Chondrocyte (in vitro differentiated cells): ENCODE measurements around the gene JPT1. TPM values are rescaled to one million over a fixed set of nuclear protein-coding genes. Genes with fewer than 3 reads are reported as not detected.

Source experiments
- DNase-seq: peaks from one replicate; pipeline ENCODE4 v3.0.0; 2021; ENCODE audit warnings: mixed read lengths, low spot score
- H3K27ac Mint-ChIP-seq: one replicate; pipeline ENCODE4 v1.8.0; 2021; ENCODE audit warnings: mild to moderate bottlenecking, moderate library complexity, mixed read lengths; ENCODE audit not compliant: unreplicated experiment
- H3K27me3 Mint-ChIP-seq: 2 replicates; pipeline ENCODE4 v1.8.0; 2021; ENCODE audit warnings: low read depth, mixed read lengths
- H3K36me3 Mint-ChIP-seq: 2 replicates; pipeline ENCODE4 v1.8.0; 2021; ENCODE audit warnings: low read depth, mixed read lengths
- H3K4me1 Mint-ChIP-seq: 2 replicates; pipeline ENCODE4 v1.8.0; 2021; ENCODE audit warnings: low read depth, mild to moderate bottlenecking, mixed read lengths
- H3K4me3 Mint-ChIP-seq: one replicate; pipeline ENCODE4 v1.8.0; 2021; ENCODE audit warnings: mild to moderate bottlenecking, moderate library complexity, mixed read lengths; ENCODE audit not compliant: unreplicated experiment
- H3K9me3 Mint-ChIP-seq: 2 replicates; pipeline ENCODE4 v1.8.0; 2021; ENCODE audit warnings: low read depth, mixed read lengths
- total RNA-seq: library from RNA; stranded (reverse); gene quantifications from 3 replicates; pipeline ENCODE4 v1.2.1, GENCODE V29; 2021
- TF ChIP-seq, protein P1 (sequence below): fragments of 200-600 bp; sonication (generic); IDR thresholded peaks from 2 replicates; pipeline ENCODE4 v1.5.0; 2021; ENCODE audit warnings: antibody characterized with exemption, mild to moderate bottlenecking, moderate library complexity

Gene JPT1
- total RNA-seq, 1 donor from 2014 or later, result 90.4 TPM

DNA sequence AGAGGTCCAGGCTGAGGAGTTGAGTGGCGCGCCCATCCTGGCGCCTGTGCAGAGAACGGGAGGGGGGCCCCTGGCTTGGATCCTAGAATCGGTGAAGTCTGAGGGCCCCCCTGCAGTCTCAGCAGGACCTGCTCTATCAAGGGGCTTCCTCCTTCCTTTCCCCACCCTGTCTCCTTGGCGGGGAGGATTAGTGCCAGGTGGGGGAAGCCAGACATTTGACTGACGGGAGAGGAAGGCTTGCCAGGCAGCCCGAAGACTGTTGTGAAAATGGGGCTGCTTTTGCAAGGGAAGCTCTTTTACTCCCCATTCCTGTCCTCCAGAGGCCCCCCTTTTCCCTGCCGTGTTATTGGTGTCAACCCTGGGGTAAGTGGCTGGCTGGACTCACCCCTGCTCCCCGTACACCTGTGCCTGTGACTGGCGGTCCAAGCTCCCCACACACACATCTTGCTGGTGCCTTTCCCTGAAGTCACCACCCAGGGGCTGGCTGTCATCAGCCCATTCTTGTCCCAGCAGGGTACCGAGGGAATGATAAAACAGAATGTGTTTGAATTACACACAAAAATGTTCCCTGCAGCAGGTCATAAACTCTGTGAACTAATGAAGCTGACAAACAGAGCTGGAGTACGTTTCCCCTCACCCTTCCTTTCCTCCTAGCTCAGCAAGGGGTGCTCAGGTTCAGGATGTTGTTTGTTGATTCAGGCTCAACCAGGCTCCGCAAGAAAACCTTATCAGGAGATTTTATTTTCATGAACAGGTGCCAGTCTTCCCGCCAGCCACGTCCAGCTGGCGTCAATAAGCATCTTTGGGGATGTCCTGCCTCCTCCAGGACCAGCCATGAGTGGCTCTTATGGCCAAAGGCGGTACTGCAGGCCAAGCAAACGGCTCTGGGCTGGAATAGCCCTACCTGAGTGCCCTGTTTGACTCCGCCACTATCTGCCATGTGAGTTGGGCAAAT, 48.9 kb downstream of the JPT1 start:
- H3K36me3 Mint-ChIP-seq, result no peaks in the 10 kb centered on the region
- H3K27ac Mint-ChIP-seq, result no peak overlapping the region
- H3K9me3 Mint-ChIP-seq, result no peaks in the 10 kb centered on the region
- H3K4me1 Mint-ChIP-seq, result peaks cover 5% of the 10 kb centered on the region
- DNase-seq, result no peak
- H3K4me3 Mint-ChIP-seq, result no peak overlapping the region
- TF ChIP-seq, protein P1, sequence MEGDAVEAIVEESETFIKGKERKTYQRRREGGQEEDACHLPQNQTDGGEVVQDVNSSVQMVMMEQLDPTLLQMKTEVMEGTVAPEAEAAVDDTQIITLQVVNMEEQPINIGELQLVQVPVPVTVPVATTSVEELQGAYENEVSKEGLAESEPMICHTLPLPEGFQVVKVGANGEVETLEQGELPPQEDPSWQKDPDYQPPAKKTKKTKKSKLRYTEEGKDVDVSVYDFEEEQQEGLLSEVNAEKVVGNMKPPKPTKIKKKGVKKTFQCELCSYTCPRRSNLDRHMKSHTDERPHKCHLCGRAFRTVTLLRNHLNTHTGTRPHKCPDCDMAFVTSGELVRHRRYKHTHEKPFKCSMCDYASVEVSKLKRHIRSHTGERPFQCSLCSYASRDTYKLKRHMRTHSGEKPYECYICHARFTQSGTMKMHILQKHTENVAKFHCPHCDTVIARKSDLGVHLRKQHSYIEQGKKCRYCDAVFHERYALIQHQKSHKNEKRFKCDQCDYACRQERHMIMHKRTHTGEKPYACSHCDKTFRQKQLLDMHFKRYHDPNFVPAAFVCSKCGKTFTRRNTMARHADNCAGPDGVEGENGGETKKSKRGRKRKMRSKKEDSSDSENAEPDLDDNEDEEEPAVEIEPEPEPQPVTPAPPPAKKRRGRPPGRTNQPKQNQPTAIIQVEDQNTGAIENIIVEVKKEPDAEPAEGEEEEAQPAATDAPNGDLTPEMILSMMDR, result peak; percentile 79
- no peaks in the 10 kb centered on the region for H3K27me3 Mint-ChIP-seq

DNA sequence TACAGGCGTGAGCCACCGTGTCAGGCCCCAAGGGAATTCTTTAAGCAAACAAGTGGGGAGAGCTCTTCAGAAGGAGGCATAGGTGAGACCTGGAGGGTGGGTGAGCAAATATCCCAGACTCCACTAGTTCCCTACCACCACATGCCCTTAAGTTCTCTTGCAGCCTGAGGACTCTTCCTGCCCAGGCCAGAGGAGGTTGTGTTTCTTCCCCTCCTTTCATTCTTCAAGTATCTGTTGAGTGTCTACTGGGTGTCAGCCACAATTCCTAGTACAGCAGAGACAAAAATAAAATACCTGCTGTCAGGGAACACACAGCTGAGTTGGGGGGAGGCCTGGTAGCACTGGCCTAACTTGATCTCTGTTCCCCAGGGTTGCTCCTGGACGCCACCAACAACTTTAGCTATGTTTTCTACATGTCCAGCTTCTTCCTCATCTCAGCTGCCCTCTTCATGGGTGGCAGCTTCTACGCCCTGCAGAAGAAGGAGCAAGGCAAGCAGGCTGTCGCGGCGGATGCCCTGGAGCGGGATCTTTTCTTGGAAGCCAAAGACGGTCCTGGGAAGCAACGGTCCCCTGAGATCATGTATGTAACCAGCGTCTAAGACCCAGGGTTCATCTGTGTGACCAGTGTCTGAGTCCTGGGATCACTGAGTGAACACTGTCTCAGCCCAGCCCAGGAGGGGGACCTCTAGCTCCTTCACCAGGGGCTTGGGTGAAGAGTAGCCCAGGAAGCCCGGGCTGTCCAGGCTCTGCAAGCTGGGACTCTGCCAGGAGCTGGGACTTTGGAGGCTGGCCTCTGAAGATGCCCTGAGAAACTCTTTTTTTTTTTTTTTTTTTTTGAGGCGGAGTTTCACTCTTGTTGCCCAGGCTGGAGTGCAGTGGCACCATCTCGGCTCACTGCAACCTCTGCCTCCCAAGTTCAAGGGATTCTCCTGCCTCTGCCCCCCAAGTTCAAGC, 50.4 kb downstream of the JPT1 start:
- Mint-ChIP-seq H3K4me3 (no peak overlapping the region), H3K36me3 (no peaks in the 10 kb centered on the region)

DNA sequence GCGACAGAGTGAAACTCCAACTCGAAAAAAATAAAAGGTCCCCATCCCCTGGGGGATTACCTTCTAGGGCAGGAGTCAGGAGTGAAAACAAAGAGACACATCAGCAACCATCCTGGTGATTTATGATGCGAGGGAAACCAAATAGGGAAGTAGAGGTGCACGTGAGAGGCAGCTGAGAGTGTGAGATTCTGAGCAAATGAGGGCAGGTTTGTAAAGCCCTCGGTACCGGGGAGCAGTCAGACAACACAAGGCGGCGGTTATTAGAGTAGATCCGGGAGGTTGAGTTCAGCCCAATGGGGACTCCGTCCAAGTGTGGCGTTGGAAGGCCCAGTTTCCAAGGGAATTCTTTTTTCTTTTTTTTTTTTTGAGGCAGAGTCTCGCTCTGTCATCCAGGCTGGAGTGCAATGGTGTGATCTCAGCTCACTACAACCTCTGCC, 51.9 kb downstream of the JPT1 start:
- Mint-ChIP-seq H3K27ac (no peak overlapping the region), H3K4me1 (no peaks in the 10 kb centered on the region), H3K9me3 (no peaks in the 10 kb centered on the region), H3K4me3 (no peak overlapping the region), H3K27me3 (no peaks in the 10 kb centered on the region), H3K36me3 (peaks cover 3% of the 10 kb centered on the region)
- TF ChIP-seq, protein P1, result no peak
- DNase-seq, result no peak

More for the DNA sequence above, 50.4 kb downstream of the JPT1 start:
- Mint-ChIP-seq H3K4me1 (peaks cover 2% of the 10 kb centered on the region), H3K27me3 (no peaks in the 10 kb centered on the region), H3K9me3 (no peaks in the 10 kb centered on the region), H3K27ac (no peak overlapping the region)
- DNase-seq, result no peak
- TF ChIP-seq, protein P1, result no peak

DNA sequence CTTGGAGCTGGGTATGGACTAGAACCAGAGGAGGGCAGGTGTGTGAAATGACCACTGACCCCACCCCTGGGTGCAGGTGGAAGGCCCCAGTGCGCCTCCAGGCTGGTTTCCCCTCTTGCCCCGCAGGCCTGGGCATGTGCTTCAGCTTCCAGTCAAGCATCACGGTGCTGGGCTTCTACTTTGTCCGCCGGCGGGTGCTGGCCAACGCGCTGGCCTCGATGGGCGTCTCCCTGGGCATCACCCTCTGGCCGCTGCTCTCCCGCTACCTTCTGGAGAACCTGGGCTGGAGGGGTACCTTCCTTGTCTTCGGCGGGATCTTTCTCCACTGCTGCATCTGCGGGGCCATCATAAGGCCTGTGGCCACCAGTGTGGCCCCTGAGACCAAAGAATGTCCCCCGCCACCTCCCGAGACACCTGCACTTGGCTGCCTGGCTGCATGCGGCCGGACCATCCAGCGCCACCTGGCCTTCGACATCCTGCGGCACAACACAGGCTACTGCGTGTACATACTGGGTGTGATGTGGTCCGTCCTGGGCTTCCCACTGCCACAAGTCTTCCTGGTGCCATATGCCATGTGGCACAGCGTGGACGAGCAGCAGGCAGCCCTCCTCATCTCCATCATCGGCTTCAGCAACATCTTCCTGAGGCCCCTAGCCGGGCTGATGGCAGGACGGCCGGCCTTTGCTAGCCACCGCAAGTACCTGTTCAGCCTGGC, 54.3 kb downstream of the JPT1 start:
- no peaks in the 10 kb centered on the region for H3K27me3 Mint-ChIP-seq
- TF ChIP-seq, protein P1, result no peak
- H3K27ac Mint-ChIP-seq, result no peak overlapping the region
- peaks cover 3% of the 10 kb centered on the region for H3K36me3 Mint-ChIP-seq
- H3K9me3 Mint-ChIP-seq, result no peaks in the 10 kb centered on the region
- no peak overlapping the region for H3K4me3 Mint-ChIP-seq
- DNase-seq, result no peak
- peaks cover 8% of the 10 kb centered on the region for H3K4me1 Mint-ChIP-seq
